ENCODE data around the gene MAMDC4. TPM values are rescaled to one million over a fixed set of nuclear protein-coding genes. Genes with fewer than 3 reads are reported as not detected.

MAMDC4 gene
- total and polyA plus RNA-seq, 2 of the 13 experiments (the other 11 are each of a cell fraction or from before 2014, with no cell fraction given), result 6.0 to 6.8 TPM

GRCh38 chr9:136807281-136808074 is 44.7 kb upstream of the MAMDC4 start, which contains the start of gene RABL6 (continued):
- TF ChIP-seq ZNF691 (CRISPR knock-in tag; IDR thresholded peaks at IDR 0.05; ENCODE audit: borderline replicate concordance, low read depth) (0 out of 2 replicates have a peak, but pooled peaks have one; percentile 27), MAX (IDR thresholded peaks at IDR 0.05) (no peak), CEBPZ (IDR thresholded peaks at IDR 0.05; ENCODE audit: low read length) (no peak), IRF2 (CRISPR knock-in tag; IDR thresholded peaks at IDR 0.05) (0 out of 2 replicates have a peak, but pooled peaks have one; percentile 40), ZNF350 (CRISPR knock-in tag; IDR thresholded peaks at IDR 0.05; ENCODE audit: borderline replicate concordance, low read depth) (no peak), ZNF354B (CRISPR knock-in tag; IDR thresholded peaks at IDR 0.05) (no peak), SIN3A (IDR thresholded peaks at IDR 0.05; ENCODE audit: borderline replicate concordance, low read depth, low read length) (peak; percentile 48; the same call in 1 of the 2 replicates), MED1 (CRISPR knock-in tag; IDR thresholded peaks at IDR 0.05) (peak; percentile 66), ZNF451 (CRISPR knock-in tag; IDR thresholded peaks at IDR 0.05) (no peak), NRL (CRISPR knock-in tag; IDR thresholded peaks at IDR 0.05; ENCODE audit: borderline replicate concordance) (no peak; the same call in none of the 2 replicates), ZMYM4 (CRISPR knock-in tag; IDR thresholded peaks at IDR 0.05) (no peak), SMAD3 (CRISPR knock-in tag; IDR thresholded peaks at IDR 0.05) (no peak), THRA (CRISPR knock-in tag; IDR thresholded peaks at IDR 0.05; ENCODE audit: borderline replicate concordance) (no peak), HOXA7 (CRISPR knock-in tag; IDR thresholded peaks at IDR 0.05) (no peak), MIXL1 (CRISPR knock-in tag; IDR thresholded peaks at IDR 0.05) (no peak), GPN1 (CRISPR knock-in tag; IDR thresholded peaks at IDR 0.05; ENCODE audit: borderline replicate concordance) (0 out of 2 replicates have a peak, but pooled peaks have one; percentile 32), PRDM15 (CRISPR knock-in tag; IDR thresholded peaks at IDR 0.05) (0 out of 2 replicates have a peak, but pooled peaks have one; percentile 25), NR3C1 (CRISPR knock-in tag; IDR thresholded peaks at IDR 0.05) (no peak), DMAP1 (CRISPR knock-in tag; IDR thresholded peaks at IDR 0.05) (peak; percentile 49; the same call in 1 of the 2 replicates), EZH2 (conservative IDR thresholded peaks at IDR 0.05; ENCODE audit: low read depth, low read length) (no peak), SIN3B (IDR thresholded peaks at IDR 0.05; ENCODE audit: low read length) (0 out of 2 replicates have a peak, but pooled peaks have one; percentile 19)
